Hypothalamus (tissue), 51 donors: ENCODE data around the gene PSMD13.
"Not testable (repeated sequence)": the region's sequence is repeated elsewhere in the genome, so short reads cannot be mapped to it uniquely, and the experiment has no call there.

Experiments
- DNase-seq, 51 donors: peaks; one replicate each; lab custom pipeline; 2025; lab: John Stamatoyannopoulos, UW

The PSMD13 gene

GRCh38 chr11:236774-237767, at the start of gene PSMD13:
Gene PSMD13, plus strand, starts transcription at chr11:236976. Its CDS starts 74 bp downstream, at chr11:237050.
- peak in 50 of 51 donors; percentile 38 to 89 (median 75) for DNase-seq

DNA sequence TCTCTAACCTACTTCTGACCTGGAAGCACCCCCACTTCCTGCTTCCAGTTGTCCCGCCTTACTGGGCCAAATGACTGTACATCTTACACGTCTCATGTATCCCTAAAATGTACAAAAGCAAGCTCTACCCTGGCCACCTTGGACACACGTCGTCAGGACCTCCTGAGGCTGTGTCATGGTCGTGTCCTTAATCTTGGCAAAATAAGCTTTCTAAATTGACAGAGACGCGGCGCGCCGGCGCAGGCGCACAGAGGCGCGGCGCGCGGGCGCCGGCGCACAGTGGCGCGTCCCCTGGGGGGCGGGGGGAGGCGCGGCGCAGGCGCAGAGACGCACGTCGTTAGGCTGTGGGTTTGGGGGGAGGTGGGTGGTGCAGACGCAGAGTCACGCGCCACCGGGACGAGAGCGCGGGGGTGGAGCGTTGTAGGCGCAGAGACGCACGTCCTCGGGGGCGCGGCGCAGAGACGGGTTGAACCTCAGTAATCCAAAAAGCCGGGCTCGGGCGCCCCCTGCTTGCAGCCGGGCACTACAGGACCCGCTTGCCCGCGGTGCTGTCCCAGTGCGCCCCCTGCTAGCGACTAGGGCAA, 47.5 kb upstream of the PSMD13 start:
- DNase-seq, result not testable (repeated sequence)

DNA sequence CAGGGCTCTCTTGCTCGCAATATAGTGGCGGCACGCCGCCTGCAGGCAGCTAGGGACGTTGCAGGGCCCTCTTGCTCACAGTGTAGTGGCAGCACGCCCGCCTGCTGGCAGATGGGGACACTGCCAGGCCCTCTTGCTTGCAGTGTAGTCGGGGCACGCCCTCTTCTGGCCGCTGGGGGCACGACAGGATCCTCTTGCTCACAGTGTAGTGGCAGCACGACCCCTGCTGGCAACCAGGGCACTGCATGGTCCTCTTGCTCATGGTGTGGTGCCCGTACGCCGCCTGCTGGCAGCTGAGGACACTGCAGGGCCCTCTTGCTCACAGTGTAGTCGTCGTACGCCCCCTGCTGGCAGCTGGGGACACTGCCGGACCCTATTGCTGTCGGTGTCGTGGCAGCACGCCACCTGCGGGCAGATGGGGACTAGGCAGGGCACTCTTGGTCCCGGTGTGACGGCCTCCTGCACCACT, 46.9 kb upstream of the PSMD13 start:
- not testable (repeated sequence) for DNase-seq

GRCh38 chr11:190546-190945, 46.2 kb upstream of the PSMD13 start:
- DNase-seq, result not testable (repeated sequence)

DNA sequence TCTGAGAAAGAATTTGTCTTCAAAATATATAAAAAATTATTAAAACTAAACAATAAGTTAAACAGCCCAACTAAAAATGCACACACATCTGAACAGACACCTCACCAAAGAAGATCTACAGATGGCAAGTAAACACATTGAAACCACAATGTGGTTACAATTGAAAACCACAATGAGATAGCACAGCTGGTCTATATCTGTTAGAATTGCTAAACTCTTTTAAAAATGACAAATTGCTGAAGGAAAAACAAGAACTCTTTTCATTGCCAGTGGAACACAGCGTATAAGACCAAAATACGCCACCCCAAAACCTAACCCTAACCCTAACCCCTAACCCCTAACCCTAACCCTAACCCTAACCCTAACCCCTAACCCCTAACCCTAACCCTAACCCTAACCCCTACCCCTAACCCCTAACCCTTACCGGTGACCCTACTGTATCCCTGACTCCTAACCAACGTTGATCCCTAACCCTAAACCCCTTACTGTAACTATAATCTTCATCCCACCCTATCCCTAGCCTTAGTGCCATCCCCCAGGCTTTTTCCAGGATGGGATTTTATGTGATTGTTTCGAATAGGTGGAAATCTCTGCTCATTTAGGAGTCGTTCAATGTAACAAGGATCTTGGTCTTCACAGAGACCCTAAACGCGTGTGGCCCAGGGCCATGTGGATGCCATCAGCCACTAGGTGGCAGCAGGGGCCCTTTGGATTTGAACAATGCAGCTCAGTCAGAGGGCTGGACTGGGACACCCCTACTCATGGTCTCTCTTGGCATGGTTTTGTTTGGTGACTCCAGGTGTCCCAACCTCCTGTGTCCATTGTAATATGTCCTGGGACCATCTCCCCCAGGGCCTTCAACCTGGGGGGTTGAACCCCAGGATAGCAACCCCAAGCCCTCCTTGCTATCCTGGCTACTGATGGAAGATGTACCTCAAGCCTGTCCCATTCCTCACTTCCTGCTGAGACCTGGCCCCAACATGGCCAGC, 45.0 kb upstream of the PSMD13 start:
- DNase-seq, result not testable (repeated sequence)

DNA sequence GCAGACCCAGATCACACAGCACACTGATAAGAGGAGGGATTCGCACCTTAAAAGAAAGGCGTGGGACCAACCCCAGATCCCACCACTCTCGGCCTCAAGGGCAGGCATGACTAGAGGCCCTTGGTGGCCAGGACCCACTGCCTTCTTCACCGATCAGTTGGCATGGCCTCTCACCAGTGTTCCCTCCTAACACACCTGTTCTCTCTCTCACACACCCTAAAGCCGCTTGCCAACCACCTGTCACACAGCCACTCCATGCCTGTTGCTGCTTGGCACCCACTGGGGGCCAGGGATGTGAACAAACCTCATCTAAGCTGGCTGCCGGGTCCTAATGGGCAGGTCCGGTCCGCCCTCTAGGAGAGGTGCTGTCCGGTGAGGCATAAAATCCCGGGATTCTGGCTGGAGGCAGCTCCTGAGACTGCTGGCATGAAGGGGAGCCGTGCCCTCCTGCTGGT, 44.1 kb upstream of the PSMD13 start, which contains the start of gene SCGB1C1:
Gene SCGB1C1, plus strand, starts transcription at position 405 of the 455 bp plus-strand sequence. Its CDS starts 22 bp downstream, at position 427.
- not testable (repeated sequence) for DNase-seq

DNA sequence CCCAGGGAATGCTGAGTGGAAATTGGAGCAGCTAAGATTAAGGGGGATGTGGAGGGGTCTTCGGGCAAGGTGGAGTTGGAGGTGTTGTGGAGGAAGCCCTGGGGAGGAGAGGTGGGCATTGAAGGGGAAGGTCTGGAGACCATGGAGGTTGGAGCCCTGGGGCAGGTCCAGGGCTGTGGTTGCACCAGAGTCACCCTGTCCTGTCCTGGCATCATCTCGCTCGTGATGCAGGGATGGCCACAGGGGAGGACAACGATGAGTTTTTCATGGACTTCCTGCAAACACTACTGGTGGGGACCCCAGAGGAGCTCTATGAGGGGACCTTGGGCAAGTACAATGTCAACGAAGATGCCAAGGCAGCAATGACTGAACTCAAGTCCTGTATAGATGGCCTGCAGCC, 43.3 kb upstream of the PSMD13 start:
- not testable (repeated sequence) for DNase-seq

- no peak for DNase-seq
Measured at GRCh38 chr11:196786-197731, 39.7 kb upstream of the PSMD13 start.

GRCh38 chr11:197741-198235, 39.0 kb upstream of the PSMD13 start:
- no peak for DNase-seq

- DNase-seq, result no peak
Measured at GRCh38 chr11:198236-198806, 38.5 kb upstream of the PSMD13 start.

- DNase-seq, result no peak
Measured at GRCh38 chr11:199004-199581, 37.7 kb upstream of the PSMD13 start.

DNA sequence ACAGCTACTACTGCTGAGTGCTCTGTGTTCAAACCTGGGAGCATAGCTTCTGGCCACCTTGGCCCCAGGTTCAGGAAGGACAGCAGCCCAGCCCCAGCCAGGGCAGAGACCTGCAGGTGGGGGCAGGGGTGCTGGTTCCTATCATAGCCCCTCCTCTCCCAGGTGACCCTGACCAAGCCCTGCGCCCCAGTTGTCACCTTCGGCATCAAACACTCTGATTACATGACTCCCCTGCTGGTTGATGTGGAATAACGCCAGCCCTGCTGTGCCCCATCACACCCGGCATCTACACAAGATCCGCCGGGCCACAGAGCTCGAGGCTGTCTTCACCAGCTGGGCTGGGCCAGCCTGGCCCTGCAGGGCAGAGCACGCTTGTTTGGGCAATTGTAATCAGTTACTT, 37.0 kb upstream of the PSMD13 start:
- DNase-seq, result no peak

- DNase-seq, result no peak
Measured at GRCh38 chr11:200224-201003, 36.4 kb upstream of the PSMD13 start.

DNA sequence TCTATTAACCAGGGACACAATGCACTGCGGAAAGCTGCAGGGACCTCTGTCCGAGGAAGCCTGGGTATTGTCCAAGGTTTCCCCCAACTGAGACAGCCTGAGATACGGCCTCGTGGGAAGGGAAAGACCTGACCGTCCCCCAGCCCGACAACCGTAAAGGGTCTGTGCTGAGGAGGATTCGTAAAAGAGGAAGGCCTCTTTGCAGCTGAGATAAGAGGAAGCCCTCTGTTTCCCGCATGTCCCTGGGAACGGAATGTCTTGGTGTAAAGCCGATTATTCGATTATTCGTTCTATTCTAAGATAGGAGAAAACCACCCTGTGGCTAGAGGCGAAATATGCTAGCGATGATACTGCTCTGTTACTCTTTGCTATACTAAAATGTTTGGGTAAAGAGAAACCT, 34.8 kb upstream of the PSMD13 start:
- no peak for DNase-seq

DNA sequence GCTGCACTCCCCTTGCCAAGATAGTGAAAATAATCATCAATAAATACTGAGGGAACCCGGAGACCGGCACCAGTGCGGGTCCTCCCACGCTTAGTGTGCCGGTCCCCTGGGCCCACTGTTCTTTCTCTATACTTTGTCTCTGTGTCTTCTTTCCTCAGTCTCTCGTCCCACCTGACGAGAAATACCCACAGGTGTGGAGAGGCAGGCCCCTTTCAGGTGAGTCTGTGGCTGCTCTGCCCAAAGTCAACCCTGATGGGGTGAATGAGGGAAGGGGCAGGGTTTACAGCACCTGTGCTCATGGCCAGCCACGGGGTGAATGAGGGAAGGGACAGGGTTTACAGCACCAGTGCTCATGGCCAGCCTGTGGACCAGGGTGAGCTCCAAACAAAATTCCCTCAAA, 34.3 kb upstream of the PSMD13 start:
- no peak for DNase-seq

- no peak for DNase-seq
Measured at GRCh38 chr11:203056-203944, 33.5 kb upstream of the PSMD13 start.
